ENCODE measurements around the gene SOWAHA. TPM values are rescaled to one million over a fixed set of nuclear protein-coding genes. Genes with fewer than 3 reads are reported as not detected.
"Not testable (repeated sequence)": the region's sequence is repeated elsewhere in the genome, so short reads cannot be mapped to it uniquely, and the experiment has no call there.

Gene SOWAHA
- total RNA-seq, 2 experiments from 2014 or later: not detected

DNA sequence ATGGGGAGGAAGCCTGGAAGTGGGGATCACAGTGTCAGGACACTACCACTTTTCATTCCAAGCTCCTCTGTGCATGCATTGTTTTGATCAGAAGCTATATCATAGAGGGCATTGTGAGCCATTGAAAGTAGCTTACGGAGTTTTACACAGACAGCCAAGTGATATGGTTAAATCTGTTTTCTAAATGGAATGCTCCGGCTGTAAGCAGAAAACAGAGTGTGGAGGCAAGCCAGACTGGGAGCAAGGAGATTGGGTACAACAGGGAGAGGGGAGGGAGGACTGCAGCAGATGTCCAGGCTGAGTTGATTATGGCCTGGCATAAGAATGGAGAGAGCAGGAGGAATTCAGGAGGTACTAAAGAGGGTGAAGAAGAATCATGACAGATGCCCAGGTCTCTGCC, 15.5 kb upstream of the SOWAHA start:
- Mint-ChIP-seq H3K27ac (no peak overlapping the region), H3K27me3 (ENCODE audit: low read depth) (peaks cover 45% of the 10 kb centered on the region), H3K4me3 (no peak overlapping the region), H3K4me1 (ENCODE audit: low read depth) (no peaks in the 10 kb centered on the region), H3K9me3 (ENCODE audit: insufficient read depth) (no peaks in the 10 kb centered on the region), H3K36me3 (ENCODE audit: low read depth) (no peaks in the 10 kb centered on the region)
- ATAC-seq: no peak
- no peak for DNase-seq
- ChIA-PET CTCF (interaction anchor here (0.5 to 1.1 kb wide), 3 partner anchors 22 to 297 kb away, joined by 3 to 4 read pairs (median 4); no protein-coding TSS in a partner anchor), POLR2A (no interaction called here)

DNA sequence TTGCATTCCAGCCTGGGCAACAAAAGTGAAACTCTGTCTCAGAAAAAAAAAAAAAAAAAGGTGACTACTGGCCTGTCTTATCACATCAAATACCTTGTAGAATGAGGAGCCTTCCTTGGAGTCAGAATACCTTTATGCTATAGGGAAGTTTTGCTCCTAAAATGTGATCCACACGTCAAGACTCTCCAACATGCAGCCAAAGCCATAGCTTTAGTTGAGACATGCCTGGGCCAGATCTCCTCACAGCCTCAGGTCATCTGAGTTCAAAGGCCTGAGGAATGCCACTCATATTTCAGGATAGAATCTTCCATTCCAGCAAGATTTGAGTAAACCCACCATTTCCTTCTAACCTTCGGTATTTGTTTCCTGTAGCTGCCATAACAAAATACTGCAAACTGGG, 13.7 kb upstream of the SOWAHA start:
- ChIA-PET POLR2A (interaction anchor here (0.7 kb wide), 1 partner anchor 376 kb away, joined by 4 read pairs; no protein-coding TSS in a partner anchor), CTCF (interaction anchor here (1.5 kb wide), 1 partner anchor 21 kb away, joined by 4 read pairs; no protein-coding TSS in a partner anchor)
- H3K9me3 Mint-ChIP-seq (ENCODE audit: insufficient read depth): no peaks in the 10 kb centered on the region
- ATAC-seq (no peak), DNase-seq (no peak)
- no peak overlapping the region for H3K4me3 Mint-ChIP-seq
- H3K4me1 Mint-ChIP-seq (ENCODE audit: low read depth): no peaks in the 10 kb centered on the region
- no peak overlapping the region for H3K27ac Mint-ChIP-seq
- peaks cover 58% of the 10 kb centered on the region for H3K27me3 Mint-ChIP-seq (ENCODE audit: low read depth)
- no peaks in the 10 kb centered on the region for H3K36me3 Mint-ChIP-seq (ENCODE audit: low read depth)

DNA sequence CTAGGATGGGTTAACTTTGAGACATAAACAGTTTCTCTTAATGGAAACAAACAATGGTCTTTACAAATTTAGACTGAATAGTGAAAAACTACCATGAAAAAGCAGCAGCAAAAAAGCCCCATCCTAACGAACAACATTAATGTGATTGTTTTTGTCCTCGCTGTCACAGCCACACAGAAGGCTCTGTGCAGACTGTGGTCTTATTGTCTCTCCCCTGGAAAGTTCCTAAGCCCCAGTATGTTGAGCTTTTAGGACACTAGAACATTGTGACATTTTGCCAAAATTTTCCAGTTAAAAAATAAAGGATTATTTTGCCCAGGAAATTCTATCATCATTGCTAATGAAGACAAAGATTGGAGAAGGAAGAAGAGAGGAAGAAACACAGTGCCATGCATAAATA, 12.6 kb upstream of the SOWAHA start:
- Mint-ChIP-seq H3K36me3 (ENCODE audit: low read depth) (no peaks in the 10 kb centered on the region), H3K4me1 (ENCODE audit: low read depth) (no peaks in the 10 kb centered on the region), H3K27ac (no peak overlapping the region), H3K27me3 (ENCODE audit: low read depth) (peaks cover 62% of the 10 kb centered on the region), H3K4me3 (no peak overlapping the region), H3K9me3 (ENCODE audit: insufficient read depth) (no peaks in the 10 kb centered on the region)
- no peak for DNase-seq
- no peak for ATAC-seq
- POLR2A ChIA-PET: interaction anchor here (0.6 to 1.0 kb wide), 2 partner anchors 8 to 13 kb away, joined by 3 to 4 read pairs; no protein-coding TSS in a partner anchor
- CTCF ChIA-PET: interaction anchor here (0.9 to 3.7 kb wide), 4 partner anchors 10 to 239 kb away, joined by 3 to 16 read pairs (median 8); no protein-coding TSS in a partner anchor

DNA sequence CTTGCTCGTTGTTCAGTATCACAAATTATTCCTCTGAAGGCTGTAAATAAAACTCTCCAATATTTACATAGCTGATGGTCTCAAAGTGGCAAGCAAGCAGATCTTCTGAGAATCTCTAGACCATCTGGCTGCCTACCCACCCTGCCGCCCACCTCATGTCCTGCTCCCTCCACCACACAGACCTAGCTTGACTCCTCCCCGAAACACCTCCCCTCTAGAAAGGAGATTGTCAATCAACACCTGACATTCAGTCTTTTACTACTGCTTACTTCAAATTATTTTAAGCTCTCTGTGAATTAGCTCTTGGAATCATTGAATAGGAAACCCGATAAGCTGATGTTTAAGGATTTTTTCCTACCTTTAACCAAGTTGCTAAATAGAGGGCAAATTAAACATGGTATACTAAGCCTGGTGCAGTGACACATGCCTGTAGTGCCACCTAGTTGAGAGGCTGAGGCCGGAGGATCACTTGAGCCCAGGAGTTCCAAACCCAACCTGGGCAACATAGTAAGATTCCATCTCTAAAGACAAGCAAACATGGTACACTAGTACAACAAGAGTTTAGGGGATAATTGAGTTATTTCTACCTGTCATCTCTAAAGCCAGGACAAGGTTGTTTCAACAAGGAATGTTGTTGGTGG, 10.9 kb upstream of the SOWAHA start:
- no peak for DNase-seq
- H3K9me3 Mint-ChIP-seq (ENCODE audit: insufficient read depth): no peaks in the 10 kb centered on the region
- no peak overlapping the region for H3K27ac Mint-ChIP-seq
- H3K27me3 Mint-ChIP-seq (ENCODE audit: low read depth): peaks cover 65% of the 10 kb centered on the region
- ChIA-PET CTCF (interaction anchor here (0.9 to 3.7 kb wide), 7 partner anchors 10 to 301 kb away, joined by 3 to 16 read pairs (median 3); partner anchors contain the start of genes CCNI2 and SHROOM1), POLR2A (interaction anchor here (0.9 kb wide), 1 partner anchor 11 kb away, joined by 3 read pairs; no protein-coding TSS in a partner anchor)
- ATAC-seq: no peak
- H3K36me3 Mint-ChIP-seq (ENCODE audit: low read depth): no peaks in the 10 kb centered on the region
- no peaks in the 10 kb centered on the region for H3K4me1 Mint-ChIP-seq (ENCODE audit: low read depth)
- H3K4me3 Mint-ChIP-seq: no peak overlapping the region

DNA sequence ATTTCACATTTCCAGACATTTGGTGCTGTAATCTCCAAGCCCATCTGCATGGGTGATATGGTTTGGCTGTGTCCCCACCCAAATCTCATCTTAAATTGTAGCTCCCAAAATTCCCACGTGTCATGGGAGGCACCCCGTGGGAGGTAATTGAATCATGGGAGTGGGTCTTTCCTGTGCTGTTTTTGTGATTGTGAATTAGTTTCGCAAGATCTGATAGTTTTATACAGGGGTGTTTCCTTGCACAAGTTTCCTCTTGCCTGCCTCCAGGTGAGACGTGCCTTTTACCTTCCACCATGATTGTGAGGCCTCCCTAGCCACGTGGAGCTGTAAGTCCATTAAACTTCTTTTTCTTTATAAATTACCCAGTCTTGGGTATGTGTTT, 10.4 kb upstream of the SOWAHA start:
- H3K36me3 Mint-ChIP-seq (ENCODE audit: low read depth); H3K4me1 Mint-ChIP-seq (ENCODE audit: low read depth); H3K4me3 Mint-ChIP-seq; DNase-seq; H3K9me3 Mint-ChIP-seq (ENCODE audit: insufficient read depth); ATAC-seq; H3K27ac Mint-ChIP-seq: not testable (repeated sequence)
- ChIA-PET CTCF (interaction anchor here (1.1 to 3.7 kb wide), 3 partner anchors 18 to 55 kb away, joined by 4 to 16 read pairs (median 4); partner anchors contain the start of gene CCNI2), POLR2A (interaction anchor here (0.9 kb wide), 1 partner anchor 11 kb away, joined by 3 read pairs; no protein-coding TSS in a partner anchor)
- peaks cover 67% of the 10 kb centered on the region for H3K27me3 Mint-ChIP-seq (ENCODE audit: low read depth)

DNA sequence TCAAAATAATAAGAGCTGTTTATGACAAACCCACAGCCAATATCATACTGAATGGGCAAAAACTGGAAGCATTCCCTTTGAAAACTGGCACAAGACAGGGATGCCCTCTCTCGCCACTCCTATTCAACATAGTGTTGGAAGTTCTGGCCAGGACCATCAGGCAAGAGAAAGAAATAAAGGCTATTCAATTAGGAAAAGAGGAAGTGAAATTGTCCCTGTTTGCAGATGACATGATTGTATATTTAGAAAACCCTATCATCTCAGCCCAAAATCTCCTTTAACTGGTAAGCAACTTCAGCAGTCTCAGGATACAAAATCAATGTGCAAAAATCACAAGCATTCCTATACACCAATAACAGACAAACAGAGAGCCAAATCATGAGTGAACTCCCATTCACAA, 8.9 kb upstream of the SOWAHA start:
- H3K36me3 Mint-ChIP-seq (ENCODE audit: low read depth); POLR2A ChIA-PET; H3K27ac Mint-ChIP-seq; H3K9me3 Mint-ChIP-seq (ENCODE audit: insufficient read depth); ATAC-seq; DNase-seq; H3K4me1 Mint-ChIP-seq (ENCODE audit: low read depth); H3K4me3 Mint-ChIP-seq: not testable (repeated sequence)
- H3K27me3 Mint-ChIP-seq (ENCODE audit: low read depth): peaks cover 69% of the 10 kb centered on the region
- CTCF ChIA-PET: interaction anchor here (1.9 to 3.7 kb wide), 2 partner anchors 16 to 57 kb away, joined by 4 to 16 read pairs; partner anchors contain the start of gene CCNI2

DNA sequence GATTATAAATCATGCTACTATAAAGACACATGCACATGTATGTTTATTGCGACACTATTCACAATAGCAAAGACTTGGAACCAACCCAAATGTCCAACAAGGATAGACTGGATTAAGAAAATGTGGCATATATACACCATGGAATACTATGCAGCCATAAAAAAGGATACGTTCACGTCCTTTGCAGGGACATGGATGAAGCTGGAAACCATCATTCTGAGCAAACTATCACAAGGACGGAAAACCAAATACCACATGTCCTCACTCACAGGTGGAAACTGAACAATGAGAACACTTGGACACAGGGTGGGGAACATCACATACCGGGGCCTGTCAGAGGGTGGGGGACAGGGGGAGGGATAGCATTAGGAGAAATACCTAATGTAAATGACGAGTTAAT, 7.2 kb upstream of the SOWAHA start:
- POLR2A ChIA-PET; H3K4me1 Mint-ChIP-seq (ENCODE audit: low read depth); H3K9me3 Mint-ChIP-seq (ENCODE audit: insufficient read depth); ATAC-seq; H3K36me3 Mint-ChIP-seq (ENCODE audit: low read depth); H3K4me3 Mint-ChIP-seq; DNase-seq; H3K27ac Mint-ChIP-seq: not testable (repeated sequence)
- CTCF ChIA-PET: interaction anchor here (0.9 kb wide), 1 partner anchor 53 kb away, joined by 3 read pairs; no protein-coding TSS in a partner anchor
- peaks cover 73% of the 10 kb centered on the region for H3K27me3 Mint-ChIP-seq (ENCODE audit: low read depth)

DNA sequence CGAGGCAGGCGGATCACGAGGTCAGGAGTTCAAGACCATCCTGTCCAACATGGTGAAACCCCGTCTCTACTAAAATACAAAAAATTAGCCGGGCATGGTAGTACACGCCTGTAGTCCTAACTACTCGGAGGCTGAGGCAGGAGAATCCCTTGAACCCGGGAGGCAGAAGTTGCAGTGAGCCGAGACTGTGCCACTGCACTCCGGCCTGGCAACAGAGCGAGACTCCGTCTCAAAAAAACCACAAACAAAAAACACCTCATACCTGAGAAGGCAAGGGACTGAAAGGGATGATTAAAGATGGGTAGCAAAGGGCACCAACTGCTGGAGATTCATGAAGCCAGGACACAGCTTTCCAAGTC, 6.3 kb upstream of the SOWAHA start:
- CTCF ChIA-PET: interaction anchor here (1.0 to 3.6 kb wide), 3 partner anchors 14 to 280 kb away, joined by 3 to 28 read pairs (median 3); no protein-coding TSS in a partner anchor
- H3K9me3 Mint-ChIP-seq (ENCODE audit: insufficient read depth); H3K27ac Mint-ChIP-seq; H3K36me3 Mint-ChIP-seq (ENCODE audit: low read depth); H3K4me1 Mint-ChIP-seq (ENCODE audit: low read depth); DNase-seq; POLR2A ChIA-PET; H3K4me3 Mint-ChIP-seq; ATAC-seq: not testable (repeated sequence)
- peaks cover 77% of the 10 kb centered on the region for H3K27me3 Mint-ChIP-seq (ENCODE audit: low read depth)

DNA sequence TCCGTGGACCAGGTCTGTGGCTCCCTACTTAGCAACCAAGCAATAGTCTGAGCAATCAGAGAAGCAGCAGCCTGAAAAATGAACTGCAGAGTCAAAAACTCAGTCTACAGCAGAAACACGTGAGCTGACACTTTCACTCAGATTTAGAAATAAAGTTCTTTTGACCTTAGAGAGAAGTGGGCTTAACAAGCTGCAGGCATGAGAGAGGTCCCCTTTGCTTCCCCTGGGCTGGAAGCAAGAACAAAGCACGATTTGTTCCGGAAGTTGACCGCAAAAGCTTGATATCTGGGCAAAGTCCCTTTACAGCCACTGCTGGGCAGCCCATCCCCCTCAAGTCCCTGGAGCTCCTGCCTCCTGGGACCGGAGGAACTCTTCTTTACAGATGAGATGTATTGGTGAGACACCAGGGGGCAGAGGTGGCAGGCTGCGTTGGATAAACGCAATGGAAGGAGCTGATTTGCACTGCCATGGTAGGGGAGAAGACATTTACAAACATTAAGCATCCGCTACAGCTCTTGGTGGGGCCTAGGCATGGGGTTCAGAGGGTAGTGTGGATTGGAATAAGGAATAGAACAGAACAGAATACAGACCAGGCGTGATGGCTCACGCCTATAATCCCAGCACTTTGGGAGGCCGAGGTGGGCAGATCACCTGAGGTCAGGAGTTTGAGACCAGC, 5.8 kb upstream of the SOWAHA start:
- Mint-ChIP-seq H3K9me3 (ENCODE audit: insufficient read depth) (no peaks in the 10 kb centered on the region), H3K4me3 (no peak overlapping the region), H3K27me3 (ENCODE audit: low read depth) (peaks cover 75% of the 10 kb centered on the region), H3K4me1 (ENCODE audit: low read depth) (peaks cover 2% of the 10 kb centered on the region), H3K36me3 (ENCODE audit: low read depth) (no peaks in the 10 kb centered on the region), H3K27ac (no peak overlapping the region)
- POLR2A ChIA-PET: interaction anchor here (0.5 kb wide), 1 partner anchor 40 kb away, joined by 3 read pairs; no protein-coding TSS in a partner anchor
- CTCF ChIA-PET: interaction anchor here (0.6 to 3.6 kb wide), 6 partner anchors 11 to 281 kb away, joined by 3 to 28 read pairs (median 3); no protein-coding TSS in a partner anchor
- ATAC-seq: no peak
- no peak for DNase-seq

DNA sequence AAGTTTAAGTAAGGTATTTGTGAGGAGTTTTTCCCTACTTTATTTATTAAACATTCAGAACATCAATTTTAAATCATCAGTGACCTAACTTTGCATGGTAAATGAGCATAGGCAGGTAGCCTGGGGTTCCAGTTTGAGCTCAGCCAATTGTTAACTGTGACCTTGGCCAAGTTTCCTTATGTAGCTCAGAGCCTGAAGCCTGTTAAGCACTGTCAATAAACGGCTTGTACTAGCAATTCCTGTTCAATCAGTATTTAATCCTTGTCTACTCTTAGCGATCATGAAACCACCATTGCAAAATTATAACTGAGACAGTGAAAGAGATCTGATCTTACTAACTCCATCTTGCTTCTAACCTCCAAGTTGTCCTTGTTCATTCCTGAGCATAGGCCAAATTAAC, 4.7 kb upstream of the SOWAHA start:
- no peaks in the 10 kb centered on the region for H3K36me3 Mint-ChIP-seq (ENCODE audit: low read depth)
- no peak for DNase-seq
- ChIA-PET POLR2A (no interaction called here), CTCF (interaction anchor here (1.1 to 3.6 kb wide), 4 partner anchors 9 to 280 kb away, joined by 3 to 28 read pairs (median 4); no protein-coding TSS in a partner anchor)
- no peaks in the 10 kb centered on the region for H3K9me3 Mint-ChIP-seq (ENCODE audit: insufficient read depth)
- no peak overlapping the region for H3K4me3 Mint-ChIP-seq
- H3K27ac Mint-ChIP-seq: no peak overlapping the region
- no peak for ATAC-seq
- H3K27me3 Mint-ChIP-seq (ENCODE audit: low read depth): peaks cover 73% of the 10 kb centered on the region
- peaks cover 10% of the 10 kb centered on the region for H3K4me1 Mint-ChIP-seq (ENCODE audit: low read depth)

DNA sequence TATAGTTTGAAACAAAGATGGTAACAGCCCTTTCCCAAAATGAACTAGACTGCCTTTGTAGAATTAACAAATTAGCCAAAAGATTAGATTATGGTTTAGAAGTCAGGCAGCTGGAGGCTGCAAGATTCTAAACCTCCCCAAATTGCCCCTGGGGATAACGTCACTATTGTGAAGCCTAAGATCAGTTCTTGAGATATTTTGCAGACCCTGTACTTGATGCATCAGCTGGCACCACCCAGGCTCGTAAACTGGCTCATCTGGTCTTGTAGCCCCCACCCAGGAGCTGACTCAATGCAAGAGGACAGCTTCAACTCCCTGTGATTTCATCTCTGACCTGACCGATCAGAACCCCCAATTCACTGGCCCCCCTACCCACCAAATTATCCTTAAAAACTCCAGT, 4.2 kb upstream of the SOWAHA start:
- no peak overlapping the region for H3K27ac Mint-ChIP-seq
- ATAC-seq (no peak), DNase-seq (no peak)
- POLR2A ChIA-PET: no interaction called here
- H3K9me3 Mint-ChIP-seq (ENCODE audit: insufficient read depth): no peaks in the 10 kb centered on the region
- peaks cover 10% of the 10 kb centered on the region for H3K4me1 Mint-ChIP-seq (ENCODE audit: low read depth)
- no peak overlapping the region for H3K4me3 Mint-ChIP-seq
- H3K36me3 Mint-ChIP-seq (ENCODE audit: low read depth): no peaks in the 10 kb centered on the region
- CTCF ChIA-PET: interaction anchor here (1.4 to 3.6 kb wide), 3 partner anchors 9 to 21 kb away, joined by 5 to 28 read pairs (median 6); partner anchors contain the start of gene SHROOM1
- H3K27me3 Mint-ChIP-seq (ENCODE audit: low read depth): peaks cover 69% of the 10 kb centered on the region
